Activated CD8-positive, alpha-beta memory T cell treated with anti-CD3 and anti-CD28 coated beads, Interleukin-2, amount 50 U/mL, for 24 hours (primary cell): ENCODE results near the gene TNNI2.

Experiments
- DNase-seq: peaks from one replicate; pipeline ENCODE4 v3.0.0-alpha.2; 2020; ENCODE audit errors: extremely low read depth

The TNNI2 gene

GRCh38 chr11:1834779-1835670, 3.8 kb upstream of the TNNI2 start, which contains the start of gene SYT8:
Gene SYT8 (plus strand): TSS chr11:1834990. CDS start chr11:1835106, 116 bp downstream.
- DNase-seq: no peak

- no peak for DNase-seq
Observed at GRCh38 chr11:1835671-1836010, 3.1 kb upstream of the TNNI2 start.

- DNase-seq: no peak
Observed at GRCh38 chr11:1836011-1836945, 2.5 kb upstream of the TNNI2 start.

DNA sequence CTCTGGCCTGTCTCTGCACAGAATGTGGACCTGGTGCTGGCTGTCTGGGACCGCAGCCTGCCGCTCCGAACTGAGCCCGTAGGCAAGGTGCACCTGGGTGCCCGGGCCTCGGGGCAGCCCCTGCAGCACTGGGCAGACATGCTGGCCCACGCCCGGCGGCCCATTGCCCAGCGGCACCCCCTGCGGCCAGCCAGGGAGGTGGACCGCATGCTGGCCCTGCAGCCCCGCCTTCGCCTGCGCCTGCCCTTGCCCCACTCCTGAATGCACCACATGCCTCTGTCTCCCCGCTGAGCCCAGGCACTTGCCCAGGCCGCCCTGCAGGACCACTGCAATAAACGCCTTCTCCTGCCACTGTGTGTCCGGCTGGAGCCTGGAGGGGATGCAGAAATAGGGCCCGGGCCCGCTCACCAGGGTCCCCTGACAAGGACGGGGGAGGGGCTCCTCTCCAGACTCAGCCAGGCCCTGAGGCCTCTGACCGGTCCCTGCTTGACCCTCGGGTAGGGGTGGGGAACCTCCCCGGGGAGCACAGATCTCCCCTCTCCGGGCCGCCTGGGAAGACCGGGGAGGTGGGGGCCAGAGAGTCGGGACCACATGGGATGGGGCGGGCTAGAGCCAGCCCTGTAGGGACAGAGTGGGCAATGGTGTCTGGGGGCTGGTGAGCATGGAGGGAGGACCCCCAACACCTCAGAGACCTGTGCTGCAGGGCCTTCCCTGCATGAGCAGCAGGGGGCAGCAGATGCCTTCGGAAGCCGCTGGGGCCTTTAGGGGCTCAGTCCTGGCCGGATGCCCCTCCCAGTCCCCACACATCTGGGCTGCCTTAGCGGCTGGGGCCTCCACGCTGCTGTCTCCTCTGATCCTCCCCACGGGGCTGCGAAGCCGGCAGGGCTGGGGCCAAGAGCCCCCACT, 1.4 kb upstream of the TNNI2 start:
- DNase-seq: peak; percentile 48

- DNase-seq: no peak
Observed at GRCh38 chr11:1838077-1838425, 730 bp upstream of the TNNI2 start.

GRCh38 chr11:1839204-1839923, 583 bp downstream of the TNNI2 start:
- no peak for DNase-seq

DNA sequence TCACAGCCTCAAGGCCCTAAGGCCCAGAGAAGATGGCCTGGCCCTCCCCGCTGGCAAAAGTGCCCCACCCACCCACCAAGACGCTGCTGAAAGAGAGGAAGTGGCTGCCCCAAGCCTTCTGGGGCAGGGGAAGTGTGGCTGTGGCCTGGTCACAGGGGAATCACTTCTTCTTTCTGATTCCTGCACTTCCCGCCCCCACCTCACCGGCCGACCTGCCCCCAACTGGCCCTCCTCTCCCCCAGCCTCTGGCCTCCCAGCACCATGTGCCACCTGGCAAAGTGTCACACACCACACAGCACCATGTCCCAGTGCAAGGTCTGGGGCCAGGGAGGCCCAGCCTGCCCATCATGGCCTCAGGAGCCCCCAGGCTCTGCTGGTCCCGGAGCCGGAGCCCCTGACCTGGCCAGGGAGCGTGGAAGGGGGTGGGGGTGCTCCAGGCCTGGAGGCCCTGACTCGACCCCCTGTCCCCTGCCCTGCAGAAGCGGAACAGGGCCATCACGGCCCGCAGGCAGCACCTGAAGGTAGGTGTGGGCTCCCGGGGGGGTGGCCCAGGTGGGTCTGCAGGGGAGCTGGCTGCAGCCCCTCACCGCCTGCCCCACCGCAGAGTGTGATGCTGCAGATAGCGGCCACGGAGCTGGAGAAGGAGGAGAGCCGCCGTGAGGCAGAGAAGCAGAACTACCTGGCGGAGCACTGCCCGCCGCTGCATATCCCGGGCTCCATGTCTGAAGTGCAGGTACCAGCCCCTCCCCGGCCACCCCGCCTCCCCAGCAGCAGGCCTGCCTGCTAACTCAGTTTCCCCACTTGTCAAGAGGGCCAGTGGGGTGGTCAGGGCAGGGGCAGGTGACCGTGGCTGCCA, 1.4 kb downstream of the TNNI2 start:
- no peak for DNase-seq

- DNase-seq: no peak
Observed at GRCh38 chr11:1840780-1841480, 2.1 kb downstream of the TNNI2 start.

DNA sequence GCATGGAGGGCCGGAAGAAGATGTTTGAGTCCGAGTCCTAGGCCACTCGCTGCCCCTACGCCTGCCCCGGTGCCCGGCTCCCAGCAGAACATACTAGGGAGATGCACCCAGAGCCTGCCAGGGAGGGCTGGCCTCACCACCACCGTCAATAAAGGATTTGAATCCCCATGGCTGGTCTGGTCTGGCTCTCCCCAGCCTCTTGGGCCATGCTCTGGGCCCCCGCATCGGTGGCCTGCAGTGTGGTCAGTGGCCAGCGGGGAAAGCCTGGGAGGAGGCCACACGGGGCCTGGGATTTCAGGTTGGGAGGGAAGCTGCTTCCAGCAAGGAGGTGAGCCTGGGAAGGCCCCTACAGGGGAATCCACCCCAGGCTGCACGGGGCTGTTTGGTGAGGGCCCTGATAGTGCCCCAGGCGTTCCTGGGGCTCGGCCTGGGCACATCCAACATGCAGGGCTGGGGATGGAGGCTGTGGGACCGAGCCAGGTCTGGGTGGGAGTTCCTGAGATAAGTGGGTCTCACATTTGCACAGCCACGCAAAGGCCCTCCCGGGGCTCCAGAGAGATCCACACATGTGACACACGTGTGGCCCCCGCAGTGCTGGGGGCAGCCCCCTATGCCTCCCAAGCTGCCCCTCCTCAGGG, 2.8 kb downstream of the TNNI2 start:
- DNase-seq: no peak

DNA sequence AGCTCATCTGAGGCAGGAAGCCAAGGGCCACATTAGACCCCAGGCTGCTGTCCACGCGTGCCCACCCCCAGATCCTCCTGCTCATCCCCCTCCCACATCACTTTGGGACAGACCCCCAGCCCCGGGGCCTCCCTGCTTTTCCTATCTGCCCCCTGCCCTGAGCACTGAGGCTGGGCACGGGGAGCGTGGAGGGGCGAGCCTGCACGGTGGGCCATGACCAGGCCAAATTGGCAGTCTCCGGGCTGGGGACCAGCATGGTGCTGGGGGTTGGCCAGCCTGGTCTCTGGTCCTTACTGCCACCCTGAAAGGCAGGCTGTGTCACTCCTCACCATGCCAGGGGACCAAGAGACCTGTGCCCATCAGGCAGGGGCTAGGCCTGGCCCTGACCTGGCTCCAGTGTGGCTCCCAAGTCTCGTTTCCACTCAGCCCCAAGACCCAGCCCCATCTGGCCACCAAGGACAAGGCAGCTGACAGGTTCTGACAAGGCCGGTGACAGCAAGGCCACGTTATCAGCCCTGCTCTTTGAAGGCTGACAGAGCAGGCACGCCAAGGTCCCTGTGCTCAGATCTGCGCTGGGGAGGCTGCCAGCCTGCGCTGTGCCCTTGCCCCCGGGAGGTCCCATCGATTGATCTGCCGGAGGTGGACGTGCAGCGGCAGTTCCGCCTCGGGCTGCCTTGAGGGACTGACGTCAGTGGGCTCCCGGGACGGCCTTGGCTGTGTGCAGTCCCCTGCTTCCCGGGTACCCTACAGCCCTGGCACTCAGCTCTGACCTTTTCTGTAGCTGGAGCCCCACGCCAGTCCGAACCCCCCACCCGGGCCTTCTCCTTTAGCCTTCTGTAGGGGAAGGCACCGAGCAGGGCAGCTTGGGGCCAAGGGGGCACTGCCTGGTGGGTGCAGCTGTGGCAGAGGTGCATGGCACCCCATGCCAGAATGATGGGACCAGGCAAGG, 3.6 kb downstream of the TNNI2 start:
- DNase-seq: no peak

- no peak for DNase-seq
Observed at GRCh38 chr11:1843098-1843473, 4.3 kb downstream of the TNNI2 start.

GRCh38 chr11:1843796-1844195, 5.0 kb downstream of the TNNI2 start:
- no peak for DNase-seq

DNA sequence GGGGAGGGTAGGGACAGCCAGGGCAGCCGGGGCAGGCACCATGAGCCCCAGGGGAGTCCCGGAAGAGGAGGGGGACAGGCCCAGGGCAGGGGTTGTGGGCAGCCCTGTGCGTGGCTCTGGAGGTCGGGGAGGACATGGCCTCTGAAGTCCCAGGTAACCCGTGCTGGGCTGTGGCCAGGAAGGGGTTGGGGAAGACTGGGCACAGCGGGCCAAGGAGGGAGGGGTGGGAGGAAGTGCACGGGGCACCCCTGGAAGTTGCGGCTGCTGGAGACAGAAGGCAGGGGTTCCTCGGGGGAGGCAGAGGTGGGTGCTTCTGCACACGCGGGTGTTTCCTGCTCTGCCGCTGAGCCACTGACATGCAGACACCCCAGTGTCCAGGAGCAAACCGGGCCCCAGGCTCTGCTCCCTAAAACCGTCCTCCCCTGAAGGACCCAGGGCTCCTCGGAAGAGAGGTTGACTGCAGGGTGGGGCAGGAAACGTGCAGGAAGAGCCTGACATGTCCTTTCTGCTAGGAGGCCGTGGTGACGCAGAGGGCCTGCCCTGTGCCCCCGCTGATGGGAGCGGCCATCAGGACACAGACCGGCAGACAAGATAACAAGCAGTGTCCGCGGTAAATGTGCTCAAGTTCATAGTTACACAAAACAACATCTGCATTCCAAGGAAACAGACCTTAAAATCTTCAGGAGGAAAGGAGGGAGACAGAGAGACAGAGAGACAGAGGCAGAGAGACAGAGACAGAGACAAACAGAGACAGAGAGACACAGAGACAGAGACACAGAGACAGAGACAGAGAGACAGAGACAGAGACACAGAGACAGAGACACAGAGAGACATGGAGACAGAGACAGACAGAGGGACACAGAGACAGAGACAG, 5.7 kb downstream of the TNNI2 start:
- DNase-seq: no peak

DNA sequence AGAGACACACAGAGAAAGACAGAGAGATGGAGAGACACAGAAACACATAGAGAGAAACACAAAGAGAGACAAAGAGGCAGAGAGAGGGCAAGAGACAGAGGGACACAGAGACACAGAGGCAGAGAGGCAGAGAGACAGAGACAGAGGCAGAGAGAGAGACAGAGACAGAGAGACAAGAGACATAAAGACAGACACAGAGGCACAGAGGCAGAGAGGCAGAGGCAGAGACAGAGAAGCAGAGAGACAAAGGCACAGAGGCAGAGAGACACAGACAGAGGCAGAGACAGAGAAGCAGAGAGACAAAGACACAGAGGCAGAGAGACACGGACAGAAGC, 6.3 kb downstream of the TNNI2 start:
- DNase-seq: no peak

GRCh38 chr11:1845561-1846452, 7.0 kb downstream of the TNNI2 start:
- no peak for DNase-seq

DNA sequence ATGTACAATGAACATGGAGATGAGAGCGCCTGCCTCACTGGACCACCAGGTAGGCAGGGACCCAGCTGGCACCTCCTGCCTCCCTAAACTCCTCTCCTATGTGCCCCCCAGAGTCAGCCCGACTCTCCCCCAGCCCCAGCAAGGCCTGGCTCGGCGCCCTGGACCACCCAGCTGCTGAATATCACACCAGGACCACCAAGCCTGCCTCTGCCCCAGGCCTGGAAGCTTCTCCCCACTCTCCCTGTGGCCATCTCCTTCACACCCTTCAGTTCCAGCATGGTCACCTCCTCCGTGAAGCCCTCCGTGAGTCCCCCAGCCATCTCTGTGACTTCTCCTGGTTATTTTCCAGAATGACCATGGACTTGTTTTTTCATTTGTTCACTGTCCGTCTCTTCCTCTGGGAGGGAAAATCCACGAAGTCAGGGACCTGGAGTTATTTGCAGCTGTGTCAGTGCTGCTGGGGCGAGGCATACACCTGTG, 7.7 kb downstream of the TNNI2 start:
- no peak for DNase-seq
